Upper lobe of left lung (tissue), 6 donors: ENCODE results near the gene DCST2. TPM values are rescaled to one million over a fixed set of nuclear protein-coding genes. Genes with fewer than 3 reads are reported as not detected.

Source experiments
- ATAC-seq, 2 donors: fragments of 200-7000 bp; cut with Tn5 transposase; one replicate each; pipeline ENCODE4 v1.9.1; 2022; ENCODE audit warnings: mild to moderate bottlenecking in 2 of 2, moderate library complexity in 2 of 2; ENCODE audit not compliant: low FRiP score in 2 of 2
- DNase-seq, 2 donors: peaks; one replicate each; pipeline ENCODE4 v3.0.0-alpha.2; 2019 to 2020
- H3K27ac ChIP-seq, 4 donors: fragments of 200-600 bp; sonication (generic); one replicate each; pipeline ENCODE4 v1.5.1; 2016 to 2019
- H3K27me3 ChIP-seq, 4 donors: fragments of 200-600 bp; sonication (generic); one replicate each; pipeline ENCODE4 v1.5.1; 2017 to 2019
- H3K36me3 ChIP-seq, 4 donors: fragments of 200-600 bp; sonication (generic); one replicate each; pipeline ENCODE4 v1.5.1; 2016 to 2019
- H3K4me1 ChIP-seq, 4 donors: fragments of 200-600 bp; sonication (generic); one replicate each; pipeline ENCODE4 v1.5.1; 2018 to 2019
- H3K4me3 ChIP-seq, 4 donors: fragments of 200-600 bp; sonication (generic); one replicate each; pipeline ENCODE4 v1.5.1; 2017 to 2019; ENCODE audit warnings: mild to moderate bottlenecking in 2 of 4, moderate library complexity in 1 of 4
- H3K9me3 ChIP-seq, 4 donors: fragments of 200-600 bp; sonication (generic); one replicate each; pipeline ENCODE4 v1.5.1; 2018 to 2019
- CTCF ChIP-seq, 6 experiments: fragments of 450-650 bp in 4 of 6; fragments of 200-600 bp in 2 of 6; sonication (generic) in 2 of 6; IDR thresholded peaks; one replicate each; pipeline ENCODE4 v1.5.1; 2016 to 2019; ENCODE audit warnings: antibody characterized with exemption in 6 of 6
- EP300 ChIP-seq, 4 donors: sonication (generic); formaldehyde crosslinking; IDR thresholded peaks; one replicate each; pipeline ENCODE4 v1.5.1; 2017; ENCODE audit warnings: antibody characterized with exemption in 4 of 4, control low read depth in 2 of 4
- POLR2A ChIP-seq, 4 donors: fragments of 450-650 bp; IDR thresholded peaks; one replicate each; pipeline ENCODE4 v1.5.1; 2016 to 2017; ENCODE audit warnings: antibody characterized with exemption in 4 of 4, mild to moderate bottlenecking in 2 of 4
- POLR2AphosphoS5 ChIP-seq, 2 donors: sonication (generic); formaldehyde crosslinking; IDR thresholded peaks; one replicate each; pipeline ENCODE4 v1.5.1; 2017; ENCODE audit warnings: antibody characterized with exemption in 2 of 2
- WGBS, 2 donors: methylation state at CpG; one replicate each; pipeline ENCODE4 v1.1.5; 2017 to 2018; 5-methylcytosine and 5-hydroxymethylcytosine counted together
- total RNA-seq, 6 donors: library from RNA; depleted of rRNA in 4 of 6; stranded (reverse); fragments of >200 nt in 4 of 6; gene quantifications; one replicate each; pipeline versions ENCODE4 v1.1.0 to v1.2.1, GENCODE V29; 2016 to 2021
- donor health status: DM: no; HTN: no; CAD: no; lungs with moderate emphysema.
- donor health status: DM: no; HTN: yes; CAD: no; lungs with severe emphysema.

DCST2 gene
- total RNA-seq, 6 donors from 2014 or later, result 0.49 to 2.1 (median 1.1) TPM

- no peak for ATAC-seq
- H3K4me3 ChIP-seq, result peak overlapping the region in 1 of 4 donors; percentile 94
- TF ChIP-seq EP300 (IDR thresholded peaks at IDR 0.05), result no peak
- no peak for TF ChIP-seq POLR2AphosphoS5 (IDR thresholded peaks at IDR 0.05)
- no peak for TF ChIP-seq CTCF (IDR thresholded peaks at IDR 0.05)
- no peak for TF ChIP-seq POLR2A (IDR thresholded peaks at IDR 0.05)
Observed at GRCh38 chr1:155053531-155054105, 20.0 kb upstream of the DCST2 start.

GRCh38 chr1:155052439-155053395, 19.1 kb upstream of the DCST2 start:
- DNase-seq (peak in 1 of 2 donors; percentile 58), ATAC-seq (no peak)
- Histone ChIP-seq H3K4me1 (peaks cover 25 to 52% (median 35%) of the 10 kb centered on the region in 4 donors), H3K27ac (peak overlapping the region; percentile 93 to 95 (median 94)), H3K9me3 (no peaks in the 10 kb centered on the region), H3K27me3 (no peaks in the 10 kb centered on the region), H3K36me3 (peaks cover 2 to 39% (median 32%) of the 10 kb centered on the region in 4 donors), H3K4me3 (peak overlapping the region; percentile 83 to 94 (median 84))
- TF ChIP-seq POLR2AphosphoS5 (IDR thresholded peaks at IDR 0.05) (peak; percentile 22 to 58), EP300 (IDR thresholded peaks at IDR 0.05) (no peak), CTCF (IDR thresholded peaks at IDR 0.05) (peak in 2 of 6 experiments; percentile 7 to 9)
- WGBS, 2 donors, result 20 to 35% methylated on average over 9 to 12 of the region's 12 CpGs

More at GRCh38 chr1:155053531-155054105, 20.0 kb upstream of the DCST2 start:
- peaks cover 25 to 52% (median 35%) of the 10 kb centered on the region in 4 donors for H3K4me1 ChIP-seq
- no peak for DNase-seq
- H3K36me3 ChIP-seq, result peaks cover 9 to 48% (median 41%) of the 10 kb centered on the region in 4 donors
- no peaks in the 10 kb centered on the region for H3K9me3 ChIP-seq
- H3K27me3 ChIP-seq, result no peaks in the 10 kb centered on the region
- H3K27ac ChIP-seq, result peak overlapping the region; percentile 43 to 95 (median 72)
- 77 to 88% methylated on average over 3 to 7 of the region's 7 CpGs for WGBS, 2 donors

- Histone ChIP-seq H3K27ac (peak overlapping the region; percentile 93 to 95 (median 94)), H3K4me1 (peaks cover 25 to 52% (median 35%) of the 10 kb centered on the region in 4 donors), H3K27me3 (no peaks in the 10 kb centered on the region), H3K4me3 (peak overlapping the region; percentile 83 to 94 (median 84)), H3K36me3 (peaks cover 0 to 31% (median 24%) of the 10 kb centered on the region in 4 donors), H3K9me3 (no peaks in the 10 kb centered on the region)
- peak in 1 of 4 donors; percentile 19 for TF ChIP-seq POLR2A (IDR thresholded peaks at IDR 0.05)
- no peak for TF ChIP-seq EP300 (IDR thresholded peaks at IDR 0.05)
- TF ChIP-seq CTCF (IDR thresholded peaks at IDR 0.05), result no peak
- peak; percentile 10 to 77 for TF ChIP-seq POLR2AphosphoS5 (IDR thresholded peaks at IDR 0.05)
- ATAC-seq, result peak; percentile 61
- DNase-seq, result peak; percentile 84 to 85
- 1 to 2% methylated on average over 22 to 23 of the region's 27 CpGs for WGBS, 2 donors
Observed at GRCh38 chr1:155051777-155052398, 18.3 kb upstream of the DCST2 start.

- Histone ChIP-seq H3K27me3 (no peaks in the 10 kb centered on the region), H3K27ac (peak overlapping the region; percentile 93 to 95 (median 94)), H3K9me3 (no peaks in the 10 kb centered on the region), H3K4me3 (peak overlapping the region; percentile 83 to 94 (median 84)), H3K4me1 (peaks cover 25 to 52% (median 35%) of the 10 kb centered on the region in 4 donors), H3K36me3 (peaks cover 0 to 26% (median 19%) of the 10 kb centered on the region in 4 donors)
- DNase-seq, result no peak
- ATAC-seq, result peak; percentile 14 to 17
- 0% methylated on average over 17 to 29 of the region's 31 CpGs for WGBS, 2 donors
- TF ChIP-seq EP300 (IDR thresholded peaks at IDR 0.05) (no peak), CTCF (IDR thresholded peaks at IDR 0.05) (no peak), POLR2A (IDR thresholded peaks at IDR 0.05) (peak in 2 of 4 donors; percentile 7 to 60), POLR2AphosphoS5 (IDR thresholded peaks at IDR 0.05) (peak; percentile 5 to 67)
Observed at GRCh38 chr1:155051342-155051776, 17.8 kb upstream of the DCST2 start.
